ENCODE data around the gene AKNA. TPM values are rescaled to one million over a fixed set of nuclear protein-coding genes. Genes with fewer than 3 reads are reported as not detected.

AKNA gene
- total RNA-seq, 1 donor from 2014 or later: 149 TPM

DNA sequence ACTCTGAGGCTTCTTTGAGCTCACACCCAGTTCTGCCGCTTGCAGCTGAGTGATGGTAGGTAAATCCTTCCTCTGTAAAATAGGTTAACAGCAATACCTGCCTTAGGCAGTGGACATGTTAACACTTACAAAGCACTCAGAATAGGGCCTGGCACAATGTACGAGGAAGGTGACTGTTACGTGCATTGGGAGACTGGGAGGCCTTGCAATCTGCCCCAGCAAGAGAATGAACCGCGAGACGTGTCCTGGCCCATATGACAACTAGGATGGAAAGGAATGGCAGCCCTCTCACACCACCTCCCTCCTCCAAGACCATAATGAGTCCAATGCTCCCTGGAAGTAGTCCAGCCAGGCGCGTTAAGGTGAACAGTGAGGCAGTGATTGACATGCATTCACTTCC, 23.1 kb upstream of the AKNA start:
- Mint-ChIP-seq H3K27ac (no peak overlapping the region), H3K4me3 (no peak overlapping the region), H3K9me3 (no peaks in the 10 kb centered on the region), H3K4me1 (peaks cover 6% of the 10 kb centered on the region), H3K27me3 (no peaks in the 10 kb centered on the region), H3K36me3 (ENCODE audit: low read depth) (no peaks in the 10 kb centered on the region)
- intact Hi-C loops (cut with micrococcal nuclease): no loop called here
- DNase-seq: no peak

DNA sequence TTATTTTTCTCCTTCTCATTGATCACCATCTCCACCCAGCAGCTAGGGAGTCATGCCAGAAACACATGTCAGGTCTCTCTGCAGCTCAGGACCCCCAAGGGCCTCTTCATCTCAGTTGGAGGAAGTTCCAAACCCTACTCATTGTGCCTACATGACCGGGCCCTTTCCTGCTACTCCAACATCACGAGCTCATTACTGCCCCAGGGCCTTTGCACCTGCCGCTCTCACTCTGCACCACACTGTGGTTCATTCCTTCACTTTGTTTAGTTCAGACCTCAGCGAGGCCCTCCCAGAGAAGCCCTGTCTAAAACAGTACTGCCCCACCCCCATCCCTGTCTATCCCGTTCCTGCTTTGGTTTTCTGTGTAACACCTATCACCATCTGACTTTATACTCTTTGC, 22.1 kb upstream of the AKNA start:
- no peak overlapping the region for H3K27ac Mint-ChIP-seq
- H3K4me1 Mint-ChIP-seq: peaks cover 11% of the 10 kb centered on the region
- intact Hi-C loops (cut with micrococcal nuclease): loop anchor here (5.0 to 10.0 kb wide), 2 partner anchors 77 to 1115 kb away; no protein-coding TSS in a partner anchor
- no peak overlapping the region for H3K4me3 Mint-ChIP-seq
- H3K36me3 Mint-ChIP-seq (ENCODE audit: low read depth): no peaks in the 10 kb centered on the region
- no peaks in the 10 kb centered on the region for H3K9me3 Mint-ChIP-seq
- no peak for DNase-seq
- no peaks in the 10 kb centered on the region for H3K27me3 Mint-ChIP-seq

DNA sequence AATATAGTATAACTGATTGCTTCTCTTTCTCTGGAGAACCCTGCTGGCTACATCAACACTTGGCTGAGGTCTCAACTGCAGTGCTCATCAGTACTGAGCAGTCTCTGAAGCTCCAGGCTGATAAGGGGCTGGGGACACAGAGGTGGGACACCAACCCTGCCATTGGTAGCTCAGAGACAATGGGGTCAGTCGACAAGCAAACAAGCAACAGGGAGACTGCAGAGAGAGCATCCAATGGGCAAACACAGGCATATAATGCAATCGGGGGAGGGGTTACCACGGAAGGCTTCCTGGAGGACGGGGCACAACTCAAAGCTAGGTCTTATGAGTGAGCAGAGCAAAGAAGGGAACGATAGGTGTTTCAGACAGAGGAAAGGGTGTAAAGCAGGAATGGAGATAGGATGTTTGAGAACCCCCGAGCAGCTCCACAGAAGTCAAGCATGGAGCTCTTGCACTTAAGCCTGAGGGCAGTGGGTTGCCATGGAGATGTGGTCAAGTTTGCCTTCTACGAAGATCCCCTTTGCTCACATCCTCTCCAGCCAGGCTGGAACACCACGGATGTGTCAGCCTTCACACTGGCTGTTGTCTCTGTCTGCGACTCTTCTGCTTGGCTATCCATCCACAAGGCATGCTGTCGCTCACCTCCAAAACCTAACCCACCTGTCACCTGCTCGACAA, 21.5 kb upstream of the AKNA start:
- Mint-ChIP-seq H3K27me3 (no peaks in the 10 kb centered on the region), H3K4me1 (peaks cover 11% of the 10 kb centered on the region), H3K9me3 (no peaks in the 10 kb centered on the region), H3K27ac (no peak overlapping the region), H3K4me3 (no peak overlapping the region), H3K36me3 (ENCODE audit: low read depth) (no peaks in the 10 kb centered on the region)
- DNase-seq: no peak
- intact Hi-C loops (cut with micrococcal nuclease): loop anchor here (5.0 to 10.0 kb wide), 2 partner anchors 78 to 1116 kb away; no protein-coding TSS in a partner anchor

DNA sequence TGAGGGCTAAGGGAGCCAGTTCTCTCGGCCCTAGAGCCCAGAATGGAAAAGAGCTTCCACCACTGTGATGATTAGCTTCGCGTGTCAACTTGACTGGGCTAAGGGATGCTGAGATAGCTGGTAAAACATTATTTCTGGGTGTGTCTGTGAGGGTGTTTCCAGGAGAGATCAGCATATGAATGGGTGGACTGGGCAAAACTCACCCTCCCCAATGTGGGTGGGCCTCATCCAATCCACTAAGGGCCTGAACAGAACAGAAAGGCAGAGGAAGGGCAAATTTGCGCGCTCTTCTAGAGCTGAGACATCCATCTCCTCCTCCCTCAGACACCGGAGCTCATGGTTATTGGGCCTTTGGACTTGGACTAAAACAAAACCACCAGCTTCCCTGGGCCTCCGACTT, 20.9 kb upstream of the AKNA start:
- no peak overlapping the region for H3K27ac Mint-ChIP-seq
- H3K4me1 Mint-ChIP-seq: peaks cover 11% of the 10 kb centered on the region
- intact Hi-C loops (cut with micrococcal nuclease): loop anchor here (5.0 to 10.0 kb wide), 2 partner anchors 79 to 1116 kb away; no protein-coding TSS in a partner anchor

DNA sequence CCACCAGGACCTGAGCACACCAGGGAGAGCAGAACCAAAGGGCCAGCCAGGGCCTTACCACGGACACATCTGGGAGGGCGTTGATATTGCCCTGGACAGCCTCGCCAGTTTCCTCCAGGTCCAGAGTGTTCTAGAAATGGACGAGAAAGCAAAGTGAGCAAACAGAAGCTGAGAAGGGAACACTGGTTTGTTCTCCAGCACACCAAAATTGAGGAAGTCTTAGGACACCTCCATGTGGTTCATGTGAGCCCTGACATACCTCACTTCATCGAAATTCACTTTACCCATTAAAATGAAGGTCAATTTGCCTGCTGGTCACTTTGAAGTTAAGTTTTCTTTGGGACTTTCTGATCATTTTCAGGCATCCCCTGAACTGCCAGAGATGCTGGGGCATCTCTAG, 20.1 kb upstream of the AKNA start:
- H3K4me1 Mint-ChIP-seq: peaks cover 11% of the 10 kb centered on the region
- H3K9me3 Mint-ChIP-seq: no peaks in the 10 kb centered on the region
- intact Hi-C loops (cut with micrococcal nuclease): loop anchor here (5.0 to 10.0 kb wide), 2 partner anchors 79 to 1117 kb away; no protein-coding TSS in a partner anchor
- H3K36me3 Mint-ChIP-seq (ENCODE audit: low read depth): no peaks in the 10 kb centered on the region
- H3K27ac Mint-ChIP-seq: no peak overlapping the region
- no peak for DNase-seq
- H3K4me3 Mint-ChIP-seq: no peak overlapping the region
- no peaks in the 10 kb centered on the region for H3K27me3 Mint-ChIP-seq

More for the DNA sequence above, 20.9 kb upstream of the AKNA start:
- DNase-seq: no peak
- Mint-ChIP-seq H3K36me3 (ENCODE audit: low read depth) (no peaks in the 10 kb centered on the region), H3K27me3 (no peaks in the 10 kb centered on the region), H3K9me3 (no peaks in the 10 kb centered on the region), H3K4me3 (no peak overlapping the region)

DNA sequence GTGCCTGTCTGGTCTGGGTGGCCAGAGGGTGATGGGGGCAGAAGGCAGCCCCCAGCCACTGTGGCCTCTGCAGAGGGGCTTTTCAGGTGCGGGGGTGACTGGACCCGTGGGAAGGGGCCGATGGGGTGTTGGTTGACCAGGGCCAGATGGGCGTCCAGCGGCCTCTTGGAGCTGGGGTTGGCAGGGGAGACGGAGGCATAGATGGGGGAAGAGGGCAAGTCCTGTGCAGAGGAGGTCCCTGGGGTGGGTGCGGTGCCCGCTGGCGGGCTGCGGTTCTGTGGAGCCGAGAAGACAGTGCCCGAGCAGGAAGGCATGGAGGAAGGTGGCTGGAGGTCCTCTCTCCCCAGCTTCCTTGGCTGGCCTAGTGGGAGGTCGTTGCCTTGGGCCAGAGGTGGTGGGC, 18.7 kb upstream of the AKNA start:
- intact Hi-C loops (cut with micrococcal nuclease): loop anchor here (5.0 to 10.0 kb wide), 2 partner anchors 81 to 1118 kb away; no protein-coding TSS in a partner anchor
- no peak overlapping the region for H3K4me3 Mint-ChIP-seq
- H3K9me3 Mint-ChIP-seq: no peaks in the 10 kb centered on the region
- H3K36me3 Mint-ChIP-seq (ENCODE audit: low read depth): no peaks in the 10 kb centered on the region
- H3K4me1 Mint-ChIP-seq: peaks cover 11% of the 10 kb centered on the region
- H3K27ac Mint-ChIP-seq: no peak overlapping the region
- H3K27me3 Mint-ChIP-seq: no peaks in the 10 kb centered on the region
- no peak for DNase-seq

DNA sequence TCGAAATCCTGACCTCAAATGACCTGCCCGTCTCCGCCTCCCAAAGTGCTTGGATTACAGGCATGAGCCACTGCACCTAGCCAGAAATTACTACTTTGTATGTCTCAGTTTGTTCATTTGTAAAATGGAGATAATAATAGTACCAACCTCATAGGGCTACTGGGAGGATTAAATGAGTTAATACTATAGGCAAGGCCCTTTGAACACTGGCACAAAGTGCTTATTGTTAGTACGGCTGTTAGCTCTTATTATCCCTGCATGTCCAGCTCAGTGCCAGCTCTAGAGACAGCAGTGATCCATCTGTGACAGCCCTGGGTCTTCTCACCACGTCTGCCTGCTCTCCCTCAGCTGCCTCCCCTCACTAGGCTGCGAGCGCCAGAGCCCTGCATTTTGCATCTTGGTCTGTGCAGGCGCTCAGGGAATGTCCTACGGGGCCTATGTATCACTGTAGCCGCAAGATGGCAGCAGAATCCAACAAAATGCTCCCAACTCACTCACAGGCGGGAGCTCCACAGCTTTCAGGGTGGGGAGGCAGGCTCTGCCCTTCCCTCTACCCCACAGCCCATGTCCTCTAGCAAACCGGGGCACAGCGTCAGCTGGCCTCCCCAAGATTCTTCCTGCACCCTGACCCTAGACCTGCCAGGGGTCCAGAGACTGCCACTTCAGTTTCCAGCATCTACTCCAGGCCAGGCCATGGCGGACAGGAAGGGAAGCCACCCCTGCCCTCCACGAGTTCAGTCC, 17.7 kb upstream of the AKNA start:
- intact Hi-C loops (cut with micrococcal nuclease): loop anchor here (1.0 to 10.0 kb wide), 5 partner anchors 67 to 1119 kb away; no protein-coding TSS in a partner anchor
- no peaks in the 10 kb centered on the region for H3K9me3 Mint-ChIP-seq
- H3K27me3 Mint-ChIP-seq: no peaks in the 10 kb centered on the region
- peak overlapping the region; percentile 51 for H3K27ac Mint-ChIP-seq
- no peak overlapping the region for H3K4me3 Mint-ChIP-seq
- peaks cover 11% of the 10 kb centered on the region for H3K4me1 Mint-ChIP-seq
- H3K36me3 Mint-ChIP-seq (ENCODE audit: low read depth): no peaks in the 10 kb centered on the region
- DNase-seq: peak; percentile 94

DNA sequence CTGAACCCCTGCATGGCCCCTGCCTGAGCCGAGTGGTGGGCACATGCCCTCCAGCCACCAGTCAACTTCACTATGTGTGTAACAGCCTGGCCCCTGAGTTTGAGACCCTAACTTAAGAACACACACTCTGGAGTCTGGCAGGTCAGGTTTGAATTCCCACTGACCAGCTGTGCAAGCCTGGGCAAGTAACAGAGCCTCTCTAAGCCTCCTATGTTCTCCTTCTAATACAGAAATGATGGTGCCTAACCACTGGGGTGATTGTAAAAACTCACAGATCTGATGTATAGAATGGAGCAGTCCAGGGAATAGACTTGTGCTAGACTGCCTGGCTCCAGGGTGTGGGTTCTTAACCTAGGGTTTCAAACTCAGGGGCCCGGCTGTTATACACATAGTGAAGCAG, 16.7 kb upstream of the AKNA start:
- H3K27me3 Mint-ChIP-seq: no peaks in the 10 kb centered on the region
- intact Hi-C loops (cut with micrococcal nuclease): loop anchor here (2.0 to 10.0 kb wide), 2 partner anchors 66 to 1120 kb away; no protein-coding TSS in a partner anchor
- no peak for DNase-seq
- no peaks in the 10 kb centered on the region for H3K9me3 Mint-ChIP-seq
- H3K36me3 Mint-ChIP-seq (ENCODE audit: low read depth): no peaks in the 10 kb centered on the region
- no peak overlapping the region for H3K4me3 Mint-ChIP-seq
- no peak overlapping the region for H3K27ac Mint-ChIP-seq
- peaks cover 9% of the 10 kb centered on the region for H3K4me1 Mint-ChIP-seq

DNA sequence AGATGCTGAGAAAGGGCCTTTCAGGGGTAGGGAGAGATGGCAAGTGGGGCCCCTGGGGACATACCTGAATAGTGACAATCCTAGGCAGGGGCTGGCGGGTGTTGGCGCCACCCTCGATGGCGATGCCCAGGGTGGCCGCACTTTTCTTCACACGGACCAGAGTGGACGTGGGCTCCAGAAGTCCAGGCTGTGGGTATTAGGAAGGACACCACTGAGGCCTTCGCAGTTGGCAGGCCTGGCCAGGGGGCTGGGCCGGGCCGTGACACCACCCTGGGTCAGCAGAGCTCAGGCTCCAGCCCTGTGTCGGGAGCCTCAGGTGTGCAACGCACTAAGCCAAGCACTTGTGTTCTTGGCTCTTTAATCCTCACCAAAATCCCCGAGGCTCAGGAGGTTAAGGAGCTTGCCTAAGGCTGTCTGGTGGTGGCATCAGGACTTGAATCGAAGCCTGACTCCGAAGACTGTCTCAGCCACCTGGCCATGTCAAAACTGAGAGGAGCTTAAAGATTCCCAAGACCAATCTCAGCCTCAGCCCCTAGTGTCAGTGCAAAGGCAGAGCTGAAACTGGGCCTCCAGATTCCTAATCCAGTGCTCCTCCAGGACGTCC, 15.5 kb upstream of the AKNA start:
- Mint-ChIP-seq H3K4me1 (peaks cover 5% of the 10 kb centered on the region), H3K9me3 (no peaks in the 10 kb centered on the region), H3K27me3 (no peaks in the 10 kb centered on the region), H3K4me3 (no peak overlapping the region), H3K36me3 (ENCODE audit: low read depth) (no peaks in the 10 kb centered on the region), H3K27ac (no peak overlapping the region)
- no peak for DNase-seq
- intact Hi-C loops (cut with micrococcal nuclease): loop anchor here (10.0 kb wide), 1 partner anchor 1122 kb away; no protein-coding TSS in a partner anchor

DNA sequence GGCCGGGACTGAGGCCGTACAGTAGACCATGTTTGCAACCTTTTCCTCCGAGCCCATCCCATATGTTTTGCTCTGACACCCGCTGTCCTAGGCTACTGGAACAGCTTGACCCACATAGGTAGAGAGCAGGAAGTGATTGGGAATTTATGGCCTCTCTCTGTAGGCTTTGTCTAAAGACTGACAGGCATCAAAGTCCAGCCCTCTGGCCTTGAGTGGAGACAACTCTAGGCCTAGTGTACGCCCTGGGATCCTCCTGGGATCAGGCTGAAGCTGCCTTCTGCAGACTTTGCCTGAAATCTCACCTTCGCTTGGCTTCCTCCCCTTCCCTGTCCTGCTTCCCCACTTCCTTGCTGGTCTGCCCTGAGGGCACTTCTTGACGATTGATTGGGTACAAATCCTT, 13.6 kb upstream of the AKNA start:
- intact Hi-C loops (cut with micrococcal nuclease): loop anchor here (10.0 kb wide), 1 partner anchor 1123 kb away; no protein-coding TSS in a partner anchor
- Mint-ChIP-seq H3K4me3 (no peak overlapping the region), H3K4me1 (peaks cover 16% of the 10 kb centered on the region), H3K36me3 (ENCODE audit: low read depth) (peaks cover 5% of the 10 kb centered on the region), H3K27ac (no peak overlapping the region), H3K9me3 (no peaks in the 10 kb centered on the region), H3K27me3 (no peaks in the 10 kb centered on the region)
- no peak for DNase-seq

DNA sequence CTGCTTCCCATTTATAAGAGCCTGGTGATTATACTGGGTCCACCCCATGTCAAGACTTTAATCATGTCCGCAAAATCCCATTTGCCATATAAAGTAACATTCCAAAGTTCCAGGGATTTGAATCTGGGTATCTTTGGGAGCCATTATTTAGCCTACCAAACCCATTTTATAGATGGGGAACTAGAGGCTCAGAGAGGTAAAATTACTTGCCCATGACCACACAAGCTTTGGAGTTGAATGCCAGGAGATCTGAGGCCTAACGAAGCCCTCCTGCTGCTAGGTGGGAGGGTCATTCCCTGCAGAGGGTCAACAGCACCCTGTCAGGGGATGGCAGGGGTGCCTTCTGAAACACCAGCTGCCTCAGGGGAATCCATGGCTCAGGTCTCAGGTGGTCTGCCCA, 13.0 kb upstream of the AKNA start:
- no peak overlapping the region for H3K27ac Mint-ChIP-seq
- no peaks in the 10 kb centered on the region for H3K9me3 Mint-ChIP-seq
- H3K27me3 Mint-ChIP-seq: no peaks in the 10 kb centered on the region
- peaks cover 10% of the 10 kb centered on the region for H3K36me3 Mint-ChIP-seq (ENCODE audit: low read depth)
- intact Hi-C loops (cut with micrococcal nuclease): loop anchor here (10.0 kb wide), 1 partner anchor 1124 kb away; no protein-coding TSS in a partner anchor
- H3K4me1 Mint-ChIP-seq: peaks cover 21% of the 10 kb centered on the region
- H3K4me3 Mint-ChIP-seq: no peak overlapping the region
- DNase-seq: no peak

DNA sequence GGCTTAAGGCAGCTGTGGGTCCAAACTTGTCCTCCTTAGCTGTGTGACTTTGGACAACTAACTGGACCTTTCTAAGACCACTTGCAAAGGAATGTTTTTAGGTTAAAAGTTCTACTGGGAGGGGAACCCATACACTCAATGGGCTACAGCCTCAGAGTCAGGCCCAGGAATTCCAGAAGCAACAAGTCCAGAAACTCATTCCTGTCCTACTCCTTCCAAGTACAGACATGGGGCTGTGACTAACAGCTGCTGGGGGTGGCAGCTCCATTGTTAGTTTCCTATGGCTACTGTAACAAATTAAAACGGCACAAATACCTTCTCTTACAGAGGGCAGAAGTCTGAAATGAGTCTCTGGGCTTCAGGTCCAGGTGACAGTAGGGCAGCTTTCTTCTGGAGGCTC, 12.4 kb upstream of the AKNA start:
- Mint-ChIP-seq H3K27me3 (no peaks in the 10 kb centered on the region), H3K4me3 (no peak overlapping the region), H3K4me1 (peaks cover 22% of the 10 kb centered on the region), H3K9me3 (no peaks in the 10 kb centered on the region), H3K27ac (no peak overlapping the region), H3K36me3 (ENCODE audit: low read depth) (peaks cover 14% of the 10 kb centered on the region)
- no peak for DNase-seq
- intact Hi-C loops (cut with micrococcal nuclease): loop anchor here (10.0 kb wide), 1 partner anchor 1125 kb away; no protein-coding TSS in a partner anchor

DNA sequence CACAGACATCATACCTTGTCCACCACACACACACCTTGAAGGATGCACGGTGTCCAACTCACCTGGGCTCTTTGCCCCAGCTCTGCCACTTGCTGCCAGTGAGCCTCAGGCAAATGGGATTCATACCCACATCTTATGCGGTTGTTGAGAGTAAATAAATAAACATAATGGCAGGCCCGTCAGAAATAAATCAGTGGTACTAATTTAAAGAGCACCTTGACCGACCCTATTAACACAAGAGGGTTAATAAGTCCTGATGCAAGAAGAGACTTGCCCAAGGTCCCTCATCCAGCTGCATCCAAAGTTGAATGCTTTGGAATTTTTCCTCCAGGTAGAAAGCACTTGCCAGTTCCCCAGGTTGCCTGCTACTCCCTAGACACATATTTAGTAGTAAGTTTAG, 11.6 kb upstream of the AKNA start:
- DNase-seq: no peak
- peaks cover 31% of the 10 kb centered on the region for H3K4me1 Mint-ChIP-seq
- no peaks in the 10 kb centered on the region for H3K9me3 Mint-ChIP-seq
- H3K27ac Mint-ChIP-seq: no peak overlapping the region
- peaks cover 15% of the 10 kb centered on the region for H3K36me3 Mint-ChIP-seq (ENCODE audit: low read depth)
- no peak overlapping the region for H3K4me3 Mint-ChIP-seq
- intact Hi-C loops (cut with micrococcal nuclease): no loop called here
- H3K27me3 Mint-ChIP-seq: no peaks in the 10 kb centered on the region
